Measurements from ENCODE around the gene ZBTB39. TPM values are rescaled to one million over a fixed set of nuclear protein-coding genes. Genes with fewer than 3 reads are reported as not detected.

ZBTB39 gene
- total and polyA plus RNA-seq, 2 of the 8 experiments (the other 6 are each of a cell fraction or from before 2014, with no cell fraction given), result 19.3 to 25.0 TPM

DNA sequence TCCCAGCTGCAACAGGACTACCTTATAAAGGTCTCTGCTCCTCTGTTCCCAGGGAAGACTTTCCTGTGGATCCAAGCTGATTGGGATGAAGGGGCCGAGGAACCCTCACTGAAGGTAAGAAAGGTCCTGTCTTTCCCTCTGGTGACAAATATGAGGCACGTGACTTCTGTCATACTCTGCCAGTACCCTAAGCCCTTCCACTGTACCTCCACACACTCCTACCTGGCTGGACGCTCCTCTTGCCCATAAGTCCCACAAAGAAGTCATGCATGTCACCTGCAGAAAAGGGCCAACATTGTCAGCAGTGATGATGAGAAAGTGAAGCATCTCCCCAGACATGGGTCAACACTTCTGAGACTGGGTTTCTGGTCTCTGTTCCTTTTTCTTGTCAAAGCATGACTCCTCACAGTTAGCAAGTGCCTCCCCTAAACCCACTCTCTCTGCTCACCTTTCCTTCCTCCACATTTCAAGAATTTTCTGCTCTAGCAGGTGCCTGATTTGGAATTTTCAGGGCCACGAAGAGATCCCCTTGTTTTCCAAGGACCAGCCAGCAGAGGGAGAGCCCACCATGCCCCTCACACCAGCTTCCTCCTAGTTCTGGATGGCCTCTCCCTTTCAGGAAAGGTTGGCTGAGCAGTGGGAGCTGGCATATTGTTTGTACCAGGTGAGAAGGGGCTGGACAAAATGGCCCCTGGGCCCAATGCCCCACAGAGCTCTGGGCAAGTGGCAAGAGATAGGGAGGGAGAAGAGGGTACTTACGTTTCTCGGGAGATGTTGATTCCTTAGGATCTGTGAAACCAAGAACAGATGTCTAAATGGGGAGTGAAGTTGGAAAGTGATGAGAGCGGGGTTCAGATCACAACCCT, 6.5 kb upstream of the ZBTB39 start:
- H3K79me1 ChIP-seq (ENCODE audit: low read depth, low read length), result no peaks in the 10 kb centered on the region
- H3K79me2 ChIP-seq (ENCODE audit: control insufficient read depth in 1 of 2, insufficient read depth in 2 of 2, low read length in 2 of 2), result no peaks in the 10 kb centered on the region
- H2BK120ac ChIP-seq (replicated peaks; ENCODE audit: low read depth, low read length), result no peak overlapping the region
- H2BK5ac ChIP-seq (ENCODE audit: low read depth, low read length), result no peak overlapping the region
- H3K4me1 ChIP-seq (replicated peaks in 1 of 4; ENCODE audit: control insufficient read depth in 3 of 4, insufficient read depth in 4 of 4, low read length in 3 of 4), result peaks cover 6 to 20% (median 15%) of the 10 kb centered on the region in 4 experiments
- DNase-seq (ENCODE audit: low read depth in 1 of 2, low spot score in 2 of 2) (no peak), FAIRE-seq (no peak)
- H3K27me3 ChIP-seq (replicated peaks in 1 of 4; ENCODE audit: control insufficient read depth in 3 of 4, extremely low read depth in 1 of 4, insufficient read depth in 3 of 4, low read length in 3 of 4), result no peaks in the 10 kb centered on the region
- no peak overlapping the region for H4K91ac ChIP-seq (replicated peaks; ENCODE audit: insufficient read length, low read length)
- ChIA-PET CTCF (ENCODE audit: partially characterized antibody) (interaction anchor here (0.6 to 4.8 kb wide), 19 partner anchors 9 to 250 kb away, joined by 3 to 45 read pairs (median 4); partner anchors contain the start of gene HSD17B6), POLR2A (ENCODE audit: partially characterized antibody) (interaction anchor here (0.8 to 2.0 kb wide), 3 partner anchors 9 to 31 kb away, joined by 3 to 5 read pairs (median 3); no protein-coding TSS in a partner anchor)
- H3K23ac ChIP-seq (ENCODE audit: insufficient read length), result no peak overlapping the region
- WGBS, 2 experiments (ENCODE audit: extremely low coverage in 1 of 2, insufficient coverage in 1 of 2, insufficient read length in 1 of 2, insufficient replicate concordance in 2 of 2, low coverage in 1 of 2, low lambda C conversion rate in 2 of 2, missing lambda C conversion rate in 1 of 2), result 80% methylated on average over 7 of the region's 7 CpGs; no CpG with 5 or more reads in 1 of the 2 experiments
- H2AFZ ChIP-seq (ENCODE audit: low read length), result no peak overlapping the region
- no peak overlapping the region for H3K4ac ChIP-seq (replicated peaks; ENCODE audit: insufficient read length, low read depth, low read length)
- H3K14ac ChIP-seq (ENCODE audit: insufficient read length), result no peak overlapping the region
- H3K4me3 ChIP-seq (ENCODE audit: extremely low read depth in 1 of 4, insufficient read depth in 2 of 4, low read depth in 3 of 4, low read length in 4 of 4), result no peak overlapping the region
- H4K20me1 ChIP-seq (replicated peaks in 1 of 2; ENCODE audit: control insufficient read depth in 1 of 2, insufficient read depth in 2 of 2, low read length in 2 of 2), result no peaks in the 10 kb centered on the region
- no peak for TF ChIP-seq POLR2A (IDR thresholded peaks at IDR 0.05; ENCODE audit: control extremely low read depth in 1 of 2, low read depth in 2 of 2, low read length in 2 of 2)
- peak; percentile 41 to 59 (median 46) for TF ChIP-seq CTCF (IDR thresholded peaks at IDR 0.05; ENCODE audit: control extremely low read depth in 1 of 3, insufficient read depth in 1 of 3, low read depth in 1 of 3, low read length in 3 of 3)
- peak; percentile 60 to 62 for TF ChIP-seq RAD21 (IDR thresholded peaks at IDR 0.05 in 1 of 2, conservative IDR thresholded peaks at IDR 0.05 in 1 of 2; ENCODE audit: low read depth in 2 of 2, low read length in 2 of 2)
- TF ChIP-seq POU5F1 (IDR thresholded peaks at IDR 0.05; ENCODE audit: low read depth, low read length), result no peak
- H4K8ac ChIP-seq (ENCODE audit: extremely low read depth, insufficient read depth, low read length), result no peak overlapping the region
- H2BK15ac ChIP-seq (ENCODE audit: low read length), result no peak overlapping the region
- no peak overlapping the region for H2AK5ac ChIP-seq (ENCODE audit: low read depth, low read length)
- no peaks in the 10 kb centered on the region; a peak in 1 of 8 replicates for H3K36me3 ChIP-seq (ENCODE audit: control insufficient read depth in 2 of 4, insufficient read depth in 4 of 4, low read length in 3 of 4)
- no peak overlapping the region for H3K4me2 ChIP-seq (ENCODE audit: insufficient read depth in 1 of 2, low read depth in 2 of 2, low read length in 2 of 2)
- no peak overlapping the region for H4K5ac ChIP-seq (ENCODE audit: insufficient read length, low read depth, low read length)
- H3K18ac ChIP-seq (ENCODE audit: extremely low read depth, low read length), result no peak overlapping the region
- H3K56ac ChIP-seq (replicated peaks; ENCODE audit: insufficient read length, low read depth, low read length), result no peak overlapping the region
- no peaks in the 10 kb centered on the region for H3K9me3 ChIP-seq (ENCODE audit: insufficient read depth in 2 of 2, low read depth in 1 of 2, low read length in 1 of 2)
- no peak overlapping the region for H2BK12ac ChIP-seq (ENCODE audit: low read depth, low read length)
- no peak overlapping the region for H3K9ac ChIP-seq (replicated peaks in 1 of 4; ENCODE audit: extremely low read depth in 1 of 4, low read depth in 3 of 4, low read length in 3 of 4)
- no peak overlapping the region for H3K27ac ChIP-seq (ENCODE audit: low read depth, low read length)
- no peaks in the 10 kb centered on the region; the same call in 1 of the 2 replicates for H3K23me2 ChIP-seq (ENCODE audit: low read depth, low read length)
- H2BK20ac ChIP-seq (ENCODE audit: low read length), result no peak overlapping the region

Measured in H1 (cell line).